Stimulated activated naive CD8-positive, alpha-beta T cell treated with anti-CD3 and anti-CD28 coated beads, Interleukin-15, Interleukin-2, amounts not matched to agents 100 ng/mL and 50 ng/mL, for 24 hours (primary cell): Measurements from ENCODE around the gene BCAN.
A peak's percentile ranks its signal among the peaks of the same experiment; 100 is the strongest.
"Not testable (repeated sequence)": the region's sequence is repeated elsewhere in the genome, so short reads cannot be mapped to it uniquely, and the experiment has no call there.

ENCODE experiments used
- H3K27ac Mint-ChIP-seq: one replicate; pipeline ENCODE4 v1.8.0; 2021; ENCODE audit warnings: mild to moderate bottlenecking, mixed read lengths
- H3K27me3 Mint-ChIP-seq: one replicate; pipeline ENCODE4 v1.8.0; 2021; ENCODE audit warnings: mixed read lengths
- H3K36me3 Mint-ChIP-seq: one replicate; pipeline ENCODE4 v1.8.0; 2021; ENCODE audit warnings: low read depth, mixed read lengths
- H3K4me1 Mint-ChIP-seq: one replicate; pipeline ENCODE4 v1.8.0; 2021; ENCODE audit warnings: low read depth, mixed read lengths
- H3K4me3 Mint-ChIP-seq: one replicate; pipeline ENCODE4 v1.8.0; 2021; ENCODE audit warnings: mild to moderate bottlenecking, mixed read lengths
- H3K9me3 Mint-ChIP-seq: one replicate; pipeline ENCODE4 v1.8.0; 2021; ENCODE audit warnings: mixed read lengths

Gene BCAN

GRCh38 chr1:156627313-156627880 lies 14.5 kb upstream of the BCAN start:
- no peak overlapping the region for H3K4me3 Mint-ChIP-seq
- no peaks in the 10 kb centered on the region for H3K9me3 Mint-ChIP-seq
- no peak overlapping the region for H3K27ac Mint-ChIP-seq
- peaks cover 66% of the 10 kb centered on the region for H3K27me3 Mint-ChIP-seq
- no peaks in the 10 kb centered on the region for H3K36me3 Mint-ChIP-seq
- peaks cover 10% of the 10 kb centered on the region for H3K4me1 Mint-ChIP-seq

DNA sequence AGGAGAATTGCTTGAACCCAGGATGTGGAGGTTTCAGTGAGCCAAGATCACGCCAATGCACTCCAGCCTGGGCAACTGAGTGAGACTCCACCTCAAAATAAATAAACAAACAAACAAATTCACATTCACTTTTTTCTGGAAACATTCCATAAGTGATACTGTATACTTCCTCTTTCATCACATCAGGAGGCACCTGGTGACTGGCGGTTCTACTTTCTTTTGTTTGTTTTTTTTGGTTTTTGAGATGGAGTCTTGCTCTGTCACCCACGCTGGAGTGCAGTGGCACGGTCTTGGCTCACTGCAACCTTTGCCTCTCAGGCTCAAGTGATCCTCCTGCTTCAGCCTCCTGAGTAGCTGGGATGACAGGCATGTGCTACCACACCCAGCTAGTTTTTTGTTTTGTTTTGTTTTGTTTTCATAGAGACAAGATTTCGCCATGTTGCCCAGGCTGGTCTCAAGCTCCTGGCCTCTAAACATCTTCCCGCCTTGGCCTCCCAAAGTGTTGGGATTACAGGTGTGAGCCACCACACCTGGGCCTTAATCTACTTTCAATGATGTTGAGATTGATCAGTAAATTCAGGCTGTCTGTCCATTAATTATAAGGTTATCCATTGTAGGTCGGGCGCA lies 12.0 kb upstream of the BCAN start:
- Mint-ChIP-seq H3K9me3 (no peaks in the 10 kb centered on the region), H3K4me3 (no peak overlapping the region), H3K36me3 (no peaks in the 10 kb centered on the region), H3K27ac (no peak overlapping the region), H3K27me3 (peaks cover 64% of the 10 kb centered on the region), H3K4me1 (peaks cover 7% of the 10 kb centered on the region)

DNA sequence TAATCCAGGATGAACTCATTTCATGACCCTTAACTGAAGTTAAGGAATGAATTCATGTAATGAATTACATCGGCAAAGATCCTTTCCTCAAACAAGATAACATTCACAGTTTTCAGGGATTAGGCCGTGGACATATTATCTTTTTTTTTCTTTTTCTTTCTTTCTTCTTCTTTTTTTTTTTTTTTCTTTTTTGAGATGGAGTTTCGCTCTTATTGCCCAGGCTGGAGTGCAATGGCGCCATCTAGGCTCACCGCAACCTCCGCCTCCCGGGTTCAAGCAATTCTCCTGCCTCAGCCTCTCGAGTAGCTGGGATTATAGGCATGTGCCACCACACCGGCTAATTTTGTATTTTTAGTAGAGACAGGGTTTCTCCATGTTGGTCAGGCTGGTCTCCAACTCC lies 10.8 kb upstream of the BCAN start:
- H3K27me3 Mint-ChIP-seq = peaks cover 61% of the 10 kb centered on the region
- not testable (repeated sequence) for H3K4me3 Mint-ChIP-seq, H3K36me3 Mint-ChIP-seq, H3K9me3 Mint-ChIP-seq, H3K27ac Mint-ChIP-seq, H3K4me1 Mint-ChIP-seq

GRCh38 chr1:156632355-156632754 lies 9.6 kb upstream of the BCAN start:
- Mint-ChIP-seq H3K9me3 (no peaks in the 10 kb centered on the region), H3K27me3 (peaks cover 60% of the 10 kb centered on the region), H3K27ac (no peak overlapping the region), H3K36me3 (no peaks in the 10 kb centered on the region), H3K4me1 (no peaks in the 10 kb centered on the region), H3K4me3 (no peak overlapping the region)

GRCh38 chr1:156638189-156638985 lies 3.5 kb upstream of the BCAN start:
- no peak overlapping the region for H3K4me3 Mint-ChIP-seq
- H3K27ac Mint-ChIP-seq = no peak overlapping the region
- no peaks in the 10 kb centered on the region for H3K36me3 Mint-ChIP-seq
- peaks cover 19% of the 10 kb centered on the region for H3K4me1 Mint-ChIP-seq
- H3K27me3 Mint-ChIP-seq = peaks cover 67% of the 10 kb centered on the region
- no peaks in the 10 kb centered on the region for H3K9me3 Mint-ChIP-seq

- Mint-ChIP-seq H3K27ac (no peak overlapping the region), H3K9me3 (no peaks in the 10 kb centered on the region), H3K4me1 (peaks cover 25% of the 10 kb centered on the region), H3K4me3 (no peak overlapping the region), H3K27me3 (peaks cover 70% of the 10 kb centered on the region), H3K36me3 (no peaks in the 10 kb centered on the region)
These were observed 2.3 kb upstream of the BCAN start for GRCh38 chr1:156639601-156640101.

GRCh38 chr1:156640842-156641706 lies 843 bp upstream of the BCAN start:
- no peaks in the 10 kb centered on the region for H3K36me3 Mint-ChIP-seq
- H3K9me3 Mint-ChIP-seq = no peaks in the 10 kb centered on the region
- peak overlapping the region; percentile 47 for H3K4me3 Mint-ChIP-seq
- H3K27ac Mint-ChIP-seq = no peak overlapping the region
- peaks cover 25% of the 10 kb centered on the region for H3K4me1 Mint-ChIP-seq
- H3K27me3 Mint-ChIP-seq = peaks cover 80% of the 10 kb centered on the region

DNA sequence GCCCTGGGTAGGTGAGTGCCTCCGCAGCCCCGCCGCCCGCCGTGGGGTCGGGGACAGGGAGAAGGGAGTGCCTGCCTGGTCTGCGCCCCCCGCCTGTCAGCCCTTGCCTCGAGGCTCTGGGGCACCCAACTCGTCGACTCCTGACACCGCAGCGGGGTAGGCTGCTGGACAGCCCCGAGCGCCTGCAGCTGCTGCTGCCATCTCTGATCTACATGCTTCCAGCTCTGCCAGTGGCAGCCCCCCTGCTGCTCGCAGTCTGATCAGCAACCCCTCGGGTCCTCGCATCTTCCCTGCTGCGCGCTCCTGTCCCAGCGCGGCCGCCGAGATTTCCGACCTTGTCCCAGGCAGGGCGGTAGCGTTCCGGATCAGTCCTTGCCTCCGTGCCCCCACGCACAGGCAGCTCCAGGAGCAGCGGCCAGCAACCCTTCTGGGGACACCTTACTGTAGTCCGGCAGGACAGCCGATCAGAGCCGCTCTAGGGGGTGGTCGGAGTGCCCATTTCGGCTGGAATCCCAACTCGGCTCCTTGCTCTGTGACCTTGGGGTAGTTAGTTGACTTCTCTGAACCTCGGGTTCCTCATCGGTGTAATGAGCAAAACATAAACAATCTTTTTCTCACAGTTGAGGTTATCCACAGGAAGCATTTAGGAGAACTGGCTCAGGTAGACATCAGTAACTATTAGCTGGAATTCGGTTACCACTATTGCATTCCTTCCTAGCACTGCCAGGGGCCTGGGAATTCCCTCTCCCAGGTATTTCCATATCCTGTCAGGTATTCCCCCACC lies 540 bp downstream of the BCAN start:
- Mint-ChIP-seq H3K27ac (no peak overlapping the region), H3K4me1 (peaks cover 25% of the 10 kb centered on the region)

GRCh38 chr1:156643049-156643777 lies 1.3 kb downstream of the BCAN start:
- H3K36me3 Mint-ChIP-seq = no peaks in the 10 kb centered on the region
- peaks cover 86% of the 10 kb centered on the region for H3K27me3 Mint-ChIP-seq
- peaks cover 25% of the 10 kb centered on the region for H3K4me1 Mint-ChIP-seq
- no peaks in the 10 kb centered on the region for H3K9me3 Mint-ChIP-seq
- H3K4me3 Mint-ChIP-seq = no peak overlapping the region
- H3K27ac Mint-ChIP-seq = no peak overlapping the region

More for the DNA sequence above, 540 bp downstream of the BCAN start:
- H3K9me3 Mint-ChIP-seq = no peaks in the 10 kb centered on the region
- peaks cover 87% of the 10 kb centered on the region for H3K27me3 Mint-ChIP-seq
- no peaks in the 10 kb centered on the region for H3K36me3 Mint-ChIP-seq
- H3K4me3 Mint-ChIP-seq = peak overlapping the region; percentile 28

DNA sequence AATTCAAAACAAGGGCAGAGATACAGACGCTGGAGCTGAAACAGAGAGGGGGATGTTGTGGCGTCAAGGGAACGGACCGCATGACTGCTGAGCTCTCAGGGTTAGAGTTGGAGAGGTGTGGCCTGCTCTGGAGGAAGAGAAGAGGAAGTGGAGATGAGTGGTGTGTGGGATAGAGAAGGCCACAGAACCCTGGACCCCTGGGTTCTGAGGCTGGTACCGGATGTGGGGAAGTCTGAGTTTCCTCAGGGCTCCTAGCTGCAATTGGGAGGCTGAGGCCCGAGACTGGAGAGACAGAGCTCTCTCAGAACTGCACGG lies 1.8 kb downstream of the BCAN start:
- H3K27me3 Mint-ChIP-seq = peaks cover 85% of the 10 kb centered on the region
- H3K27ac Mint-ChIP-seq = no peak overlapping the region
- no peak overlapping the region for H3K4me3 Mint-ChIP-seq
- H3K9me3 Mint-ChIP-seq = no peaks in the 10 kb centered on the region
- H3K36me3 Mint-ChIP-seq = no peaks in the 10 kb centered on the region
- peaks cover 25% of the 10 kb centered on the region for H3K4me1 Mint-ChIP-seq

- no peak overlapping the region for H3K27ac Mint-ChIP-seq
- H3K27me3 Mint-ChIP-seq = peaks cover 85% of the 10 kb centered on the region
- H3K4me3 Mint-ChIP-seq = no peak overlapping the region
- H3K9me3 Mint-ChIP-seq = no peaks in the 10 kb centered on the region
- H3K36me3 Mint-ChIP-seq = no peaks in the 10 kb centered on the region
- H3K4me1 Mint-ChIP-seq = peaks cover 25% of the 10 kb centered on the region
These were observed 2.2 kb downstream of the BCAN start for GRCh38 chr1:156644146-156644545.

GRCh38 chr1:156644640-156645039 lies 2.7 kb downstream of the BCAN start:
- Mint-ChIP-seq H3K4me1 (peaks cover 25% of the 10 kb centered on the region), H3K27ac (no peak overlapping the region), H3K4me3 (no peak overlapping the region), H3K36me3 (no peaks in the 10 kb centered on the region), H3K27me3 (peaks cover 85% of the 10 kb centered on the region), H3K9me3 (no peaks in the 10 kb centered on the region)

- Mint-ChIP-seq H3K4me3 (no peak overlapping the region), H3K9me3 (no peaks in the 10 kb centered on the region), H3K27me3 (peaks cover 82% of the 10 kb centered on the region), H3K27ac (no peak overlapping the region), H3K36me3 (no peaks in the 10 kb centered on the region), H3K4me1 (peaks cover 25% of the 10 kb centered on the region)
These were observed 3.1 kb downstream of the BCAN start for GRCh38 chr1:156645056-156645455.

DNA sequence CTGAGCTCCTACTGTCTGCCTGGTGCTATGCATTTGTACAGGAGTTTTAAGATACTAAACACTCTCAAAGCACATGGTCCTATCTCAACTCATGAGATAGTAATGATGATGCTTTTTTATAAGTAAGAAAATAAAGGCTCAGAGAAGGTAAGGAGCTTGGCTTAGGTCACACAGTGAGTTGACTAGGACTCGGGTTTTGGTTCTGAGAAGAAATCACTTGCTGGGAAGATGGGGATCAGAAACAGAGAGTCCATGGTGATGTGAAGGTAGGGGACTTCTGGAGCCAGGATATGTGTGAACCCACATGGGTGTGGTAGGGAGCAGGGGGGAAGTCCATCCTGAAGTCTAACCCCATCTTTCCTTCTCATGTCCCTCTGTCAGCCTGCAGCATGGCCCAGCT lies 3.7 kb downstream of the BCAN start:
- Mint-ChIP-seq H3K36me3 (no peaks in the 10 kb centered on the region), H3K27me3 (peaks cover 81% of the 10 kb centered on the region), H3K4me1 (peaks cover 25% of the 10 kb centered on the region), H3K27ac (no peak overlapping the region), H3K9me3 (no peaks in the 10 kb centered on the region), H3K4me3 (no peak overlapping the region)
